ENCODE measurements around the gene TRIM28.

DNA sequence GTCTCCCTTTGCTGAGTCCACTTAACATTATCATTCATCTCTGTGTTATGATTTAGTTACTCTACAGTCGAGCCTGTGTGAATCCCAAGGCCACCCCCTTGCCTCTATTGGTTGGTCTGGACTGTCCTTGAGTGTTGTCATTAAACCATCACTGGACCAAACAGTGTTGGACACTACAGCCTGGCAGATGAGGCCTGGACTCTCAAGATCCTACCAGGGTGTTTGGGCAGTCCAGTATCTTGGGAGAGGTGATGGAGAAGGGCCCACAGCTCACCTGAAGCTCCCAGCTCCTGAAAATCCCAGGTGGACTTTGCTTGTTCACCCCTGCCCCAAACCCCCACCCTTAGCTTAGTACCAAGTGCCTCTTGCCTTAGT lies 7.2 kb downstream of the TRIM28 start:
- TF ChIP-seq, protein P1, sequence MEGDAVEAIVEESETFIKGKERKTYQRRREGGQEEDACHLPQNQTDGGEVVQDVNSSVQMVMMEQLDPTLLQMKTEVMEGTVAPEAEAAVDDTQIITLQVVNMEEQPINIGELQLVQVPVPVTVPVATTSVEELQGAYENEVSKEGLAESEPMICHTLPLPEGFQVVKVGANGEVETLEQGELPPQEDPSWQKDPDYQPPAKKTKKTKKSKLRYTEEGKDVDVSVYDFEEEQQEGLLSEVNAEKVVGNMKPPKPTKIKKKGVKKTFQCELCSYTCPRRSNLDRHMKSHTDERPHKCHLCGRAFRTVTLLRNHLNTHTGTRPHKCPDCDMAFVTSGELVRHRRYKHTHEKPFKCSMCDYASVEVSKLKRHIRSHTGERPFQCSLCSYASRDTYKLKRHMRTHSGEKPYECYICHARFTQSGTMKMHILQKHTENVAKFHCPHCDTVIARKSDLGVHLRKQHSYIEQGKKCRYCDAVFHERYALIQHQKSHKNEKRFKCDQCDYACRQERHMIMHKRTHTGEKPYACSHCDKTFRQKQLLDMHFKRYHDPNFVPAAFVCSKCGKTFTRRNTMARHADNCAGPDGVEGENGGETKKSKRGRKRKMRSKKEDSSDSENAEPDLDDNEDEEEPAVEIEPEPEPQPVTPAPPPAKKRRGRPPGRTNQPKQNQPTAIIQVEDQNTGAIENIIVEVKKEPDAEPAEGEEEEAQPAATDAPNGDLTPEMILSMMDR (IDR thresholded peaks at IDR 0.05; ENCODE audit: borderline replicate concordance, extremely low read depth, low read length, poor library complexity, severe bottlenecking), result no peak
- TF ChIP-seq EZH2 (IDR thresholded peaks at IDR 0.05; ENCODE audit: borderline replicate concordance, low read depth, low read length, severe bottlenecking), result no peak
